GM12878 (cell line): ENCODE measurements around the gene AMBRA1. TPM values are rescaled to one million over a fixed set of nuclear protein-coding genes. Genes with fewer than 3 reads are reported as not detected.

Experiments
- ATAC-seq: fragments of 200-7000 bp; cut with Tn5 transposase; 3 replicates; pipeline ENCODE4 v1.9.1; 2020; ENCODE audit warnings: mild to moderate bottlenecking, moderate library complexity
- BruUV-seq: library from RNA; stranded (reverse); fragments of 400-500 nt; replicated peaks from 2 replicates; lab custom pipeline; 2021; lab: Mats Ljungman, UMichigan
- CTCF ChIA-PET: fragments of 300-600 bp; sonication (Branson Sonifier 250); formaldehyde crosslinking; extraction: SDS; loops from one replicate; lab custom pipeline; 2021; ENCODE audit warnings: inconsistent platforms; lab: Yijun Ruan, JAX
- POLR2A ChIA-PET: fragments of 350-600 bp; formaldehyde crosslinking; extraction: SDS; loops from one replicate; lab custom pipeline; 2021; ENCODE audit warnings: inconsistent platforms; lab: Charles Lee
- RAD21 ChIA-PET: fragments of 300-600 bp; sonication (Branson Sonifier 250); formaldehyde crosslinking; loops from one replicate; lab custom pipeline; 2023; ENCODE audit warnings: antibody characterized with exemption; ENCODE audit not compliant: unreplicated experiment; lab: Charles Lee
- SMC1A ChIA-PET: fragments of 300-600 bp; sonication (Branson Sonifier 250); formaldehyde crosslinking; loops from one replicate; lab custom pipeline; 2023; ENCODE audit not compliant: unreplicated experiment, uncharacterized antibody; lab: Charles Lee
- DNase-seq: peaks from one replicate; pipeline ENCODE4 v3.0.0-alpha.2; 2011; ENCODE audit warnings: low read depth, low spot score
- FAIRE-seq: peaks from 3 replicates; lab custom pipeline; 2011; peaks lifted over from hg19 to GRCh38; lab: Jason Lieb, UNC
- H2AFZ ChIP-seq: 2 replicates; pipeline ENCODE4 v1.6.0; 2011; ENCODE audit warnings: low read depth, low read length, control low read depth; ENCODE audit not compliant: control insufficient read depth
- H3K27ac ChIP-seq: 2 replicates; pipeline ENCODE4 v1.5.1; 2011; ENCODE audit warnings: control low read depth; ENCODE audit not compliant: control insufficient read depth, insufficient read depth
- H3K27me3 ChIP-seq, 2 experiments: replicated peaks in 1 of 2; 2 replicates each; pipeline versions ENCODE4 v1.6.0 to v1.6.1; 2011; ENCODE audit warnings: low read length in 1 of 2; ENCODE audit not compliant: control insufficient read depth in 2 of 2, insufficient read depth in 2 of 2
- H3K36me3 ChIP-seq, 2 experiments: 2 replicates each; pipeline ENCODE4 v1.5.1; 2011; ENCODE audit warnings: low read length in 1 of 2; ENCODE audit not compliant: control insufficient read depth in 2 of 2, insufficient read depth in 2 of 2
- H3K4me1 ChIP-seq: 2 replicates; pipeline ENCODE4 v1.6.1; 2011; ENCODE audit warnings: mild to moderate bottlenecking, low read length, moderate library complexity, mixed read lengths; ENCODE audit not compliant: control insufficient read depth, insufficient read depth
- H3K4me2 ChIP-seq: 2 replicates; pipeline ENCODE4 v1.6.0; 2011; ENCODE audit warnings: control low read depth; ENCODE audit not compliant: control insufficient read depth, insufficient read depth
- H3K4me3 ChIP-seq: fragments of 200-600 bp; sonication (generic); 2 replicates; pipeline ENCODE4 v1.5.1; 2016
- H3K79me2 ChIP-seq: 2 replicates; pipeline ENCODE4 v1.6.0; 2011; ENCODE audit warnings: low read length; ENCODE audit not compliant: control insufficient read depth, insufficient read depth
- H3K9ac ChIP-seq: 2 replicates; pipeline ENCODE4 v1.8.0; 2011; ENCODE audit warnings: low read length, control low read depth, mixed read lengths; ENCODE audit not compliant: control insufficient read depth, insufficient read depth
- H3K9me3 ChIP-seq: replicated peaks from 3 replicates; pipeline ENCODE4 v1.5.1; 2011; ENCODE audit warnings: mild to moderate bottlenecking, low read length; ENCODE audit not compliant: control insufficient read depth, insufficient read depth
- H4K20me1 ChIP-seq: 2 replicates; pipeline ENCODE4 v1.6.0; 2011; ENCODE audit not compliant: control insufficient read depth, insufficient read depth
- ATF3 ChIP-seq: IDR thresholded peaks from 2 replicates; pipeline ENCODE4 v1.6.1; 2011; ENCODE audit warnings: low read depth, mild to moderate bottlenecking, low read length, moderate library complexity, borderline replicate concordance; ENCODE audit errors: extremely low read depth
- CHD2 ChIP-seq: IDR thresholded peaks from 2 replicates; pipeline ENCODE4 v1.6.1; 2011; ENCODE audit warnings: low read depth, low read length, improper control_type of control experiment, borderline replicate concordance
- KLF5 ChIP-seq: fragments of 450-650 bp; IDR thresholded peaks from 2 replicates; pipeline ENCODE4 v1.6.1; 2014; ENCODE audit warnings: mild to moderate bottlenecking; ENCODE audit not compliant: partially characterized antibody
- MTA2 ChIP-seq: fragments of 450-650 bp; IDR thresholded peaks from 2 replicates; pipeline ENCODE4 v1.6.1; 2016; ENCODE audit warnings: low read depth, mild to moderate bottlenecking, moderate library complexity
- MTA3 ChIP-seq: IDR thresholded peaks from 2 replicates; pipeline ENCODE4 v1.6.1; 2012; ENCODE audit warnings: low read length, inconsistent platforms, borderline replicate concordance
- NR2C1 ChIP-seq: fragments of 450-650 bp; IDR thresholded peaks from 2 replicates; pipeline ENCODE4 v1.6.1; 2017; ENCODE audit warnings: antibody characterized with exemption, mild to moderate bottlenecking, moderate library complexity
- NR2C2 ChIP-seq: IDR thresholded peaks from 2 replicates; pipeline ENCODE4 v1.6.1; 2011; ENCODE audit warnings: borderline replicate concordance, low read depth; ENCODE audit not compliant: control insufficient read depth, insufficient read length
- NR2F1 ChIP-seq: fragments of 450-650 bp; conservative IDR thresholded peaks from 2 replicates; pipeline ENCODE4 v1.6.1; 2017; ENCODE audit warnings: mild to moderate bottlenecking
- REST ChIP-seq: IDR thresholded peaks from 2 replicates; pipeline ENCODE4 v1.6.1; 2012; ENCODE audit warnings: mild to moderate bottlenecking, low read depth, low read length
- SPI1 ChIP-seq: IDR thresholded peaks from 2 replicates; pipeline ENCODE4 v1.6.1; 2011; ENCODE audit warnings: low read depth, mild to moderate bottlenecking, low read length, moderate library complexity, borderline replicate concordance; ENCODE audit not compliant: insufficient read depth
- SREBF2 ChIP-seq: IDR thresholded peaks from 2 replicates; pipeline ENCODE4 v1.6.1; 2012; ENCODE audit warnings: mild to moderate bottlenecking, low read length
- WGBS: methylation state at CpG from one replicate; pipeline ENCODE4 v1.1.6; 2016; ENCODE audit warnings: low lambda C conversion rate; ENCODE audit not compliant: insufficient replicate concordance, insufficient coverage; ENCODE audit errors: missing lambda C conversion rate; 5-methylcytosine and 5-hydroxymethylcytosine counted together
- in situ Hi-C: fragments of 300-500 bp; cut with MboI; formaldehyde crosslinking; loops from 9 replicates; pipeline ENCODE4 v1.14.3; 2018; ENCODE audit warnings: mixed read lengths
- intact Hi-C: fragments of 100-400 bp; cut with micrococcal nuclease; formaldehyde crosslinking; loops from one replicate; pipeline ENCODE4 v1.14.2; 2022; ENCODE audit not compliant: unreplicated experiment
- polyA plus RNA-seq, 11 experiments: library from polyadenylated mRNA; depleted of rRNA in 4 of 11; unstranded in 6 of 11; stranded (reverse) in 5 of 11; fragments of >200 nt; fragmentation: Nextera tagmentation in 4 of 11; fragmentation: Illumina TruSeq in 1 of 11; extraction: Ambion mirVana in 4 of 11; extraction: Trizol in 1 of 11; gene quantifications; 1 replicate in 1 of 11; 2 replicates in 10 of 11; pipeline versions ENCODE4 v1.2.1 to v1.2.3, GENCODE V29; 2011 to 2016; ENCODE audit warnings: inconsistent platforms in 2 of 11, missing spikeins in 2 of 11, low read depth in 1 of 11
- total RNA-seq, 4 experiments: library from RNA; depleted of rRNA in 3 of 4; stranded (reverse); fragments of >200 nt in 3 of 4; fragmentation: Illumina TruSeq in 1 of 4; extraction: Trizol in 1 of 4; gene quantifications; 2 replicates each; pipeline versions ENCODE4 v1.2.1 to v1.2.3, GENCODE V29; 2013 to 2021

AMBRA1 gene
- total and polyA plus RNA-seq, 10 of the 15 experiments (the other 5 are each of a cell fraction or from before 2014, with no cell fraction given), result 0.57 to 34.3 (median 13.7) TPM

GRCh38 chr11:46639197-46639839 is 45.5 kb upstream of the AMBRA1 start:
- DNase-seq (no peak), FAIRE-seq (no peak)

More at GRCh38 chr11:46639197-46639839, 45.5 kb upstream of the AMBRA1 start:
- POLR2A ChIA-PET, result no interaction called here
- WGBS, result 97% methylated on average over 7 of the region's 7 CpGs
- Histone ChIP-seq H3K4me2 (no peak overlapping the region), H4K20me1 (no peaks in the 10 kb centered on the region), H3K9me3 (no peaks in the 10 kb centered on the region), H3K36me3 (no peaks in the 10 kb centered on the region; a peak in 2 of 4 replicates), H2AFZ (no peak overlapping the region), H3K9ac (no peak overlapping the region), H3K27ac (no peak overlapping the region), H3K4me1 (no peaks in the 10 kb centered on the region), H3K4me3 (no peak overlapping the region), H3K79me2 (no peaks in the 10 kb centered on the region), H3K27me3 (no peaks in the 10 kb centered on the region)
- in situ Hi-C loops (no loop called here), intact Hi-C loops (no loop called here)
- no peak for TF ChIP-seq KLF5
- TF ChIP-seq NR2F1, result no peak
- no peak for TF ChIP-seq REST
- TF ChIP-seq MTA2, result no peak
- TF ChIP-seq NR2C2, result no peak
- TF ChIP-seq CHD2, result no peak
- no peak for TF ChIP-seq NR2C1
- TF ChIP-seq SPI1, result no peak
- TF ChIP-seq ATF3, result no peak
- TF ChIP-seq MTA3, result no peak
- no peak for TF ChIP-seq SREBF2
- no TSS peak for BruUV-seq
- SMC1A ChIA-PET, result interaction anchor here (1.1 kb wide), 1 partner anchor 10 kb away, joined by 3 read pairs; no protein-coding TSS in a partner anchor
- CTCF ChIA-PET, result no interaction called here
- RAD21 ChIA-PET, result no interaction called here
- no peak for ATAC-seq
